Activated CD4-positive, alpha-beta T cell treated with anti-CD3 and anti-CD28 coated beads, Interleukin-2, amount 50 U/mL, for 1 hour (primary cell): ENCODE results near the gene KRTAP24-1.

Experiments used
- DNase-seq: peaks from one replicate; pipeline ENCODE4 v3.0.0-alpha.2; 2020

Gene KRTAP24-1

GRCh38 chr21:30233228-30234020 is 49.3 kb downstream of the KRTAP24-1 start:
- no peak for DNase-seq

- no peak for DNase-seq
Observed at GRCh38 chr21:30232011-30232410, 50.7 kb downstream of the KRTAP24-1 start.
